ENCODE results near the gene B3GNT3. TPM values are rescaled to one million over a fixed set of nuclear protein-coding genes. Genes with fewer than 3 reads are reported as not detected.

B3GNT3 gene
- total and polyA plus RNA-seq, 9 of the 15 experiments (the other 6 are each of a cell fraction or from before 2014, with no cell fraction given), result 0.06 to 0.11 (median 0.07) TPM; not detected in 6

DNA sequence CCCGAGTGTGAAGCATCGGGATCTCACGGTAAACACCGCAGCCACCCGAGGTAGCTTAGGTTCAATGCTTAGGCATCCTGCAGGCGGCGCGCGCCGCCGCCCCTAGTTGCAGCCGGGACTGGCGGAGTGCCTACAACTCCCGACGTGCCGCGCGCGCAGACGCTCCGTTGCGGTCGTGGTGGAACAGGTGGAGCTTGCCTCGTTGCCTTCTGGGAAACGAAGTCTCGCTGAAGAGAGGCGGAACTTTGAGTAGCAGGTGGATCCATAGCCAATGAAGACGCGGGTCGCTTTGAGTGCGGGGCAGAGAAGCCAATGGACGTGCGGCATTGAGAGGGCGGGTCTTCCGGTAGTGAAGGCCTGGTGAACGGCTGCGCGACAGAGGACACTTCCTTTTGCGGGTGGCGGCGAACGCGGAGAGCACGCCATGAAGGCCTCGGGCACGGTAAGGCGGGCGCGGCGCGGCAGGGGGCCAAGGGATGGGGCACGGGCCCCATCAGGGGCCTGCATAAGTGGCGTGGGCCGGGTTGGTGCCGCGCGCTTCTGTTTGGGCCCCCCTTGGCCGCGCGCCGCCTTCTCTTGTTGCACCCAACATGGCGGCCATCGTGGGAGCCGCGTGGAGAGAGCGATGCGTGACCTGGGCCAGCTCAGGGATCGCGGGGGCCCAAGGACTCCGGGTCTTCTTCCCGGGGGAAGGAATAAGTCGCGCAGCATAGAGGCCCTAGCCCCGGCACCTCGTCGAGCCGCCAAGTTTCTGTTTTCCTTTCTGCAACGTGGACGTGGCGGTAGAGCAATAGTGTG, 64.8 kb downstream of the B3GNT3 start, which contains the start of gene RPL18A (continued):
- TF ChIP-seq, protein P1, sequence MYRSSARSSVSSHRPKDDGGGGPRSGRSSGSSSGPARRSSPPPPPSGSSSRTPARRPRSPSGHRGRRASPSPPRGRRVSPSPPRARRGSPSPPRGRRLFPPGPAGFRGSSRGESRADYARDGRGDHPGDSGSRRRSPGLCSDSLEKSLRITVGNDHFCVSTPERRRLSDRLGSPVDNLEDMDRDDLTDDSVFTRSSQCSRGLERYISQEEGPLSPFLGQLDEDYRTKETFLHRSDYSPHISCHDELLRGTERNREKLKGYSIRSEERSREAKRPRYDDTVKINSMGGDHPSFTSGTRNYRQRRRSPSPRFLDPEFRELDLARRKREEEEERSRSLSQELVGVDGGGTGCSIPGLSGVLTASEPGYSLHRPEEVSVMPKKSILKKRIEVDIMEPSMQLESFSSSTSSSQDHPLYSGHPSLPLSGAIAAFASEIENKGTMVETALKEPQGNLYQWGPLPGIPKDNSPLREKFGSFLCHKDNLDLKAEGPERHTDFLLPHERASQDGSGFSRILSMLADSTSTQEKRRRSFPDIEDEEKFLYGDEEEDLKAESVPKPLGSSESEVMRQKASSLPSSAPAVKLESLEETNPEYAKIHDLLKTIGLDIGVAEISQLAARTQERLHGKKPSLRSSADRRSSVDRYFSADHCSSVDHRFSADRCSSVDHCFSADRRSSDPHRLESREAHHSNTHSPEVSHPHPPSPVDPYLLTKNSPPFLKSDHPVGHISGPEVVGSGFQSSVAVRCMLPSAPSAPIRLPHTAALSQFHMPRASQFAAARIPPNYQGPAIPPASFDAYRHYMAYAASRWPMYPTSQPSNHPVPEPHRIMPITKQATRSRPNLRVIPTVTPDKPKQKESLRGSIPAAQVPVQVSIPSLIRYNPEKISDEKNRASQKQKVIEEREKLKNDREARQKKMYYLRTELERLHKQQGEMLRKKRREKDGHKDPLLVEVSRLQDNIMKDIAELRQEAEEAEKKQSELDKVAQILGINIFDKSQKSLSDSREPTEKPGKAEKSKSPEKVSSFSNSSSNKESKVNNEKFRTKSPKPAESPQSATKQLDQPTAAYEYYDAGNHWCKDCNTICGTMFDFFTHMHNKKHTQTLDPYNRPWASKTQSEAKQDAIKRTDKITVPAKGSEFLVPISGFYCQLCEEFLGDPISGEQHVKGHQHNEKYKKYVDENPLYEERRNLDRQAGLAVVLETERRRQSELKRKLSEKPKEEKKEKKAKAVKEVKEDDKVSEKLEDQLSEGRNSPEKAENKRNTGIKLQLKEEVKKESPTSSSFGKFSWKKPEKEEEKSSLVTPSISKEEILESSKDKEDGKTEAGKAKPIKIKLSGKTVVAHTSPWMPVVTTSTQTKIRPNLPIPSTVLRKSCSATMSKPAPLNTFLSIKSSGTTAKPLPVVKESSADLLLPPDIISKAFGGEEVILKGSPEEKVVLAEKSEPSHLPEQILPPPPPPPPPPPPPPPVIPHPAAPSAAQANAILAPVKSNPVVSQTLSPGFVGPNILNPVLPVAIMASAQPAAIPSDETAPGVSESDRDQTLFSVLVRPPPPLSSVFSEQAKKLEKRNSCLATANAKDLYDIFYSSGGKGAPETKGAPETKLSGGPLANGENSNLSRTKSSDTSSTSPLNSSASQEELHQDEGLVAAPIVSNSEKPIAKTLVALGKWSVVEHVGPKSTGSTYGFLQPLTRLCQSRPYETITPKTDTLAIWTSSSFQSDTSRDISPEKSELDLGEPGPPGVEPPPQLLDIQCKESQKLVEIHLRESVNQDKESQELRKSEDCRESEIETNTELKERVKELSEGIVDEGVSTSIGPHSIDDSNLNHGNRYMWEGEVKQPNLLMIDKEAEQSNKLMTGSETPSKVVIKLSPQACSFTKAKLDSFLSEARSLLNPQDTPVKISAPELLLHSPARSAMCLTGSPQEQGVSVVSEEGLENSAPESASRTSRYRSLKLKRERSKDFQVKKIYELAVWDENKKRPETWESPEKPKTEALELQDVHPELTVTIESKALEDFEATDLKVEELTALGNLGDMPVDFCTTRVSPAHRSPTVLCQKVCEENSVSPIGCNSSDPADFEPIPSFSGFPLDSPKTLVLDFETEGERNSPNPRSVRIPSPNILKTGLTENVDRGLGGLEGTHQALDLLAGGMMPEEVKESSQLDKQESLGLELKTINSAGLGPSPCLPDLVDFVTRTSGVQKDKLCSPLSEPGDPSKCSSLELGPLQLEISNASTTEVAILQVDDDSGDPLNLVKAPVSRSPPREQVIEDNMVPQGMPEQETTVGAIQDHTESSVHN (IDR thresholded peaks at IDR 0.05; ENCODE audit: borderline replicate concordance in 1 of 2, low read depth in 1 of 2), result no peak
- TF ChIP-seq ZNF445 (CRISPR knock-in tag; IDR thresholded peaks at IDR 0.05; ENCODE audit: low read depth) (no peak), ZNF3 (CRISPR knock-in tag; IDR thresholded peaks at IDR 0.05) (no peak), DMBX1 (CRISPR knock-in tag; IDR thresholded peaks at IDR 0.05; ENCODE audit: borderline replicate concordance) (peak; percentile 46; the same call in 1 of the 2 replicates), DIDO1 (tag; IDR thresholded peaks at IDR 0.05; ENCODE audit: low read depth) (no peak), BACH1 (tag; IDR thresholded peaks at IDR 0.05) (no peak)
- TF ChIP-seq, protein P2, sequence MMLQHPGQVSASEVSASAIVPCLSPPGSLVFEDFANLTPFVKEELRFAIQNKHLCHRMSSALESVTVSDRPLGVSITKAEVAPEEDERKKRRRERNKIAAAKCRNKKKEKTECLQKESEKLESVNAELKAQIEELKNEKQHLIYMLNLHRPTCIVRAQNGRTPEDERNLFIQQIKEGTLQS (IDR thresholded peaks at IDR 0.05), result no peak
- TF ChIP-seq, protein P2 (CRISPR knock-in tag; conservative IDR thresholded peaks at IDR 0.05), result no peak
- TF ChIP-seq, protein P3, sequence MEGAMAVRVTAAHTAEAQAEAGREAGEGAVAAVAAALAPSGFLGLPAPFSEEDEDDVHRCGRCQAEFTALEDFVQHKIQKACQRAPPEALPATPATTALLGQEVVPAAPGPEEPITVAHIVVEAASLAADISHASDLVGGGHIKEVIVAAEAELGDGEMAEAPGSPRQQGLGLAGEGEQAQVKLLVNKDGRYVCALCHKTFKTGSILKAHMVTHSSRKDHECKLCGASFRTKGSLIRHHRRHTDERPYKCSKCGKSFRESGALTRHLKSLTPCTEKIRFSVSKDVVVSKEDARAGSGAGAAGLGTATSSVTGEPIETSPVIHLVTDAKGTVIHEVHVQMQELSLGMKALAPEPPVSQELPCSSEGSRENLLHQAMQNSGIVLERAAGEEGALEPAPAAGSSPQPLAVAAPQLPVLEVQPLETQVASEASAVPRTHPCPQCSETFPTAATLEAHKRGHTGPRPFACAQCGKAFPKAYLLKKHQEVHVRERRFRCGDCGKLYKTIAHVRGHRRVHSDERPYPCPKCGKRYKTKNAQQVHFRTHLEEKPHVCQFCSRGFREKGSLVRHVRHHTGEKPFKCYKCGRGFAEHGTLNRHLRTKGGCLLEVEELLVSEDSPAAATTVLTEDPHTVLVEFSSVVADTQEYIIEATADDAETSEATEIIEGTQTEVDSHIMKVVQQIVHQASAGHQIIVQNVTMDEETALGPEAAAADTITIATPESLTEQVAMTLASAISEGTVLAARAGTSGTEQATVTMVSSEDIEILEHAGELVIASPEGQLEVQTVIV (CRISPR knock-in tag; IDR thresholded peaks at IDR 0.05; ENCODE audit: borderline replicate concordance), result no peak
- TF ChIP-seq, protein P4, sequence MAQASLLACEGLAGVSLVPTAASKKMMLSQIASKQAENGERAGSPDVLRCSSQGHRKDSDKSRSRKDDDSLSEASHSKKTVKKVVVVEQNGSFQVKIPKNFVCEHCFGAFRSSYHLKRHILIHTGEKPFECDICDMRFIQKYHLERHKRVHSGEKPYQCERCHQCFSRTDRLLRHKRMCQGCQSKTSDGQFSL (CRISPR knock-in tag; IDR thresholded peaks at IDR 0.05), result no peak; the same call in 1 of the 2 replicates
- TF ChIP-seq, protein P4 (tag; IDR thresholded peaks at IDR 0.05), result no peak

All from K562 (cell line).